GM23248 (cell line): ENCODE data around the gene OR1N2. TPM values are rescaled to one million over a fixed set of nuclear protein-coding genes. Genes with fewer than 3 reads are reported as not detected.
"Not testable (repeated sequence)": the region's sequence is repeated elsewhere in the genome, so short reads cannot be mapped to it uniquely, and the experiment has no call there.

Experiments
- DNase-seq: peaks from one replicate; pipeline ENCODE4 v3.0.0-alpha.2; 2015
- H2AFZ ChIP-seq: fragments of 200-600 bp; sonication (generic); 2 replicates; pipeline ENCODE4 v1.6.1; 2016; ENCODE audit warnings: antibody characterized with exemption
- H3F3A ChIP-seq: fragments of 200-600 bp; sonication (generic); 2 replicates; pipeline ENCODE4 v1.6.1; 2016; ENCODE audit warnings: mild to moderate bottlenecking, antibody characterized with exemption, mixed run types; ENCODE audit not compliant: insufficient read depth
- H3K27ac ChIP-seq: fragments of 200-600 bp; sonication (generic); 2 replicates; pipeline ENCODE4 v1.5.1; 2016; ENCODE audit warnings: mild to moderate bottlenecking
- H3K27me3 ChIP-seq: fragments of 200-600 bp; sonication (generic); replicated peaks from 2 replicates; pipeline ENCODE4 v1.6.1; 2016; ENCODE audit warnings: mild to moderate bottlenecking; ENCODE audit not compliant: insufficient read depth
- H3K36me3 ChIP-seq: fragments of 200-600 bp; sonication (generic); 2 replicates; pipeline ENCODE4 v1.6.1; 2016; ENCODE audit warnings: low read depth, mild to moderate bottlenecking
- H3K4me1 ChIP-seq: fragments of 200-600 bp; sonication (generic); 2 replicates; pipeline ENCODE4 v1.6.1; 2016; ENCODE audit warnings: mild to moderate bottlenecking; ENCODE audit not compliant: insufficient read depth
- H3K4me2 ChIP-seq: fragments of 200-600 bp; sonication (generic); one replicate; pipeline ENCODE4 v1.6.1; 2016; ENCODE audit warnings: mild to moderate bottlenecking; ENCODE audit not compliant: unreplicated experiment
- H3K4me3 ChIP-seq: fragments of 200-600 bp; sonication (generic); 2 replicates; pipeline ENCODE4 v1.5.1; 2016; ENCODE audit warnings: mild to moderate bottlenecking
- H3K79me2 ChIP-seq: fragments of 200-600 bp; sonication (generic); 2 replicates; pipeline ENCODE4 v1.6.1; 2016; ENCODE audit warnings: mild to moderate bottlenecking; ENCODE audit not compliant: insufficient read depth
- H3K9ac ChIP-seq: fragments of 200-600 bp; sonication (generic); 2 replicates; pipeline ENCODE4 v1.6.1; 2016; ENCODE audit warnings: mild to moderate bottlenecking
- H3K9me2 ChIP-seq: fragments of 200-600 bp; sonication (generic); 2 replicates; pipeline ENCODE4 v1.6.1; 2016; ENCODE audit warnings: mixed run types, mild to moderate bottlenecking, moderate library complexity; ENCODE audit not compliant: insufficient read depth
- H3K9me3 ChIP-seq: fragments of 200-600 bp; sonication (generic); one replicate; pipeline ENCODE4 v1.6.1; 2017; ENCODE audit warnings: low read depth
- H4K20me1 ChIP-seq: fragments of 200-600 bp; sonication (generic); 2 replicates; pipeline ENCODE4 v1.6.0; 2016; ENCODE audit not compliant: insufficient read depth
- EZH2 ChIP-seq: fragments of 200-600 bp; sonication (generic); IDR thresholded peaks from 2 replicates; pipeline ENCODE4 v1.6.1; 2018; ENCODE audit warnings: antibody characterized with exemption, mild to moderate bottlenecking; ENCODE audit not compliant: insufficient read depth, poor library complexity, severe bottlenecking
- EZH2phosphoT487 ChIP-seq: fragments of 200-600 bp; sonication (generic); IDR thresholded peaks from 2 replicates; pipeline ENCODE4 v1.6.1; 2018; ENCODE audit warnings: antibody characterized with exemption, moderate library complexity, mild to moderate bottlenecking, low read depth; ENCODE audit not compliant: insufficient read depth
- WGBS, 2 experiments: methylation state at CpG; one replicate each; pipeline ENCODE4 v1.1.6; 2015 to 2017; ENCODE audit warnings: low lambda C conversion rate in 2 of 2, low coverage in 1 of 2; ENCODE audit errors: missing lambda C conversion rate in 2 of 2; 5-methylcytosine and 5-hydroxymethylcytosine counted together
- in situ Hi-C: fragments of 300-500 bp; cut with MboI; formaldehyde crosslinking; loops from 2 replicates; pipeline ENCODE4 v1.15.0; 2020
- polyA plus RNA-seq: library from polyadenylated mRNA; unstranded; fragments of >200 nt; fragmentation: Nextera tagmentation; extraction: Ambion mirVana; gene quantifications from 2 replicates; pipeline ENCODE4 v1.2.1, GENCODE V29; 2016
- total RNA-seq: library from RNA; depleted of rRNA; stranded (reverse); fragments of >200 nt; shearing (Covaris generic); gene quantifications from 2 replicates; pipeline ENCODE4 v1.2.3, GENCODE V29; 2014

Gene OR1N2
- total and polyA plus RNA-seq, 2 experiments from 2014 or later = not detected

GRCh38 chr9:122536134-122536533 lies 16.8 kb upstream of the OR1N2 start:
- Histone ChIP-seq H3K27me3 (no peaks in the 10 kb centered on the region), H3F3A (no peaks in the 10 kb centered on the region), H2AFZ (no peak overlapping the region), H3K27ac (no peak overlapping the region), H3K36me3 (no peaks in the 10 kb centered on the region), H3K4me2 (no peak overlapping the region), H3K9me3 (no peaks in the 10 kb centered on the region), H3K79me2 (no peaks in the 10 kb centered on the region), H4K20me1 (no peaks in the 10 kb centered on the region), H3K9ac (no peak overlapping the region), H3K4me3 (no peak overlapping the region), H3K9me2 (no peaks in the 10 kb centered on the region), H3K4me1 (peaks cover 9% of the 10 kb centered on the region; the same call in 1 of the 2 replicates)
- in situ Hi-C loops = no loop called here
- WGBS, 2 experiments = 96 to 97% methylated on average over 1 of the region's 1 CpG
- TF ChIP-seq EZH2phosphoT487 = no peak
- no peak for TF ChIP-seq EZH2
- DNase-seq = peak; percentile 46

- H3F3A ChIP-seq, H2AFZ ChIP-seq, H3K9ac ChIP-seq, DNase-seq, H3K36me3 ChIP-seq, H3K27ac ChIP-seq, H3K79me2 ChIP-seq, H3K9me3 ChIP-seq, H3K4me1 ChIP-seq, in situ Hi-C loops, H3K4me2 ChIP-seq, H3K4me3 ChIP-seq, H4K20me1 ChIP-seq, H3K27me3 ChIP-seq, H3K9me2 ChIP-seq: not testable (repeated sequence)
- 72 to 78% methylated on average over 7 of the region's 7 CpGs for WGBS, 2 experiments
Observed at GRCh38 chr9:122537066-122537465, 15.8 kb upstream of the OR1N2 start.

- H2AFZ ChIP-seq = no peak overlapping the region
- in situ Hi-C loops = no loop called here
- H3K27me3 ChIP-seq = no peaks in the 10 kb centered on the region
- H3F3A ChIP-seq = no peaks in the 10 kb centered on the region
- no peak overlapping the region for H3K4me3 ChIP-seq
- TF ChIP-seq EZH2phosphoT487 = no peak
- no peak for TF ChIP-seq EZH2
- no peaks in the 10 kb centered on the region for H3K9me2 ChIP-seq
- H3K79me2 ChIP-seq = no peaks in the 10 kb centered on the region
- H3K4me2 ChIP-seq = no peak overlapping the region
- no peaks in the 10 kb centered on the region for H4K20me1 ChIP-seq
- DNase-seq = no peak
- H3K9me3 ChIP-seq = no peaks in the 10 kb centered on the region
- H3K27ac ChIP-seq = no peak overlapping the region
- peaks cover 9% of the 10 kb centered on the region; the same call in 1 of the 2 replicates for H3K4me1 ChIP-seq
- 50 to 54% methylated on average over 2 of the region's 2 CpGs for WGBS, 2 experiments
- no peak overlapping the region for H3K9ac ChIP-seq
- no peaks in the 10 kb centered on the region for H3K36me3 ChIP-seq
Observed at GRCh38 chr9:122538757-122539156, 14.2 kb upstream of the OR1N2 start.

DNA sequence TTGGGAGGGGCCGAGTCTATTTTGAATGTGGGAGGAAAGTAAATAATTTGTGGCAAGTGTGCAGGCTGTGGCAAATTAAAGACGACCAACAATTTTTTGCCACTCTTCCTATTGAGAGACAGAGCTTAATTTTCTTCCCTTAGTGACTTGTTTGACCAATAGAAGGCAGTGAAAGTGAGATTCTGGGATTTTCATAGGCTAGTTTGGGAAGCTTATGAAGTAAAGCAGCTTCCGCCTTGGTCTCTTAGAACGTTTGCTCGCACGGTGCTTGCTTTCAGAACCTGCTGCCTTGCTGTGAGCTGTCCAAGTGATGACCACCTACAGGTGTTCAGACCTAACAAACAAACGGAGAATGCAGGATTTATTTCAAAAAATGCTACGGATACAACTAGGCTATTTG lies 6.7 kb upstream of the OR1N2 start:
- Histone ChIP-seq H3K9me2 (no peaks in the 10 kb centered on the region), H3K4me3 (no peak overlapping the region), H3K27ac (no peak overlapping the region), H3K9ac (no peak overlapping the region), H3K79me2 (no peaks in the 10 kb centered on the region), H2AFZ (no peak overlapping the region), H3K9me3 (no peaks in the 10 kb centered on the region), H4K20me1 (no peaks in the 10 kb centered on the region), H3K4me2 (no peak overlapping the region), H3K36me3 (no peaks in the 10 kb centered on the region), H3K4me1 (no peaks in the 10 kb centered on the region), H3K27me3 (no peaks in the 10 kb centered on the region), H3F3A (no peaks in the 10 kb centered on the region)
- in situ Hi-C loops = no loop called here
- no peak for DNase-seq
- WGBS, 2 experiments = 74 to 76% methylated on average over 8 of the region's 8 CpGs
- TF ChIP-seq EZH2phosphoT487 (no peak), EZH2 (no peak)

- Histone ChIP-seq H3K9me2 (no peaks in the 10 kb centered on the region), H4K20me1 (no peaks in the 10 kb centered on the region), H3K4me1 (no peaks in the 10 kb centered on the region), H3K27me3 (no peaks in the 10 kb centered on the region), H3K27ac (no peak overlapping the region), H3K4me3 (no peak overlapping the region), H3K36me3 (no peaks in the 10 kb centered on the region), H3F3A (no peaks in the 10 kb centered on the region), H3K9ac (no peak overlapping the region), H3K79me2 (no peaks in the 10 kb centered on the region), H3K4me2 (no peak overlapping the region), H2AFZ (no peak overlapping the region), H3K9me3 (no peaks in the 10 kb centered on the region)
- TF ChIP-seq EZH2phosphoT487 (no peak), EZH2 (no peak)
- no peak for DNase-seq
- in situ Hi-C loops = no loop called here
- WGBS, 2 experiments = 69 to 73% methylated on average over 5 of the region's 5 CpGs
Observed at GRCh38 chr9:122551371-122551770, 1.5 kb upstream of the OR1N2 start.
